Vagina (tissue), 2 donors: Measurements from ENCODE around the gene ACTR3C. TPM values are rescaled to one million over a fixed set of nuclear protein-coding genes. Genes with fewer than 3 reads are reported as not detected.

Experiments used
- DNase-seq, 2 donors: peaks; one replicate each; pipeline ENCODE4 v3.0.0-alpha.2; 2017; ENCODE audit errors: extremely low spot score in 2 of 2
- H3K27ac ChIP-seq: fragments of 200-600 bp; sonication (generic); one replicate; pipeline ENCODE4 v1.5.1; 2019
- H3K27me3 ChIP-seq: fragments of 200-600 bp; sonication (generic); one replicate; pipeline ENCODE4 v1.5.1; 2019
- H3K36me3 ChIP-seq, 2 donors: fragments of 200-600 bp; sonication (generic); one replicate each; pipeline ENCODE4 v1.5.1; 2017 to 2019
- H3K4me1 ChIP-seq: fragments of 200-600 bp; sonication (generic); one replicate; pipeline ENCODE4 v1.5.1; 2019
- H3K4me3 ChIP-seq, 2 donors: fragments of 200-600 bp; sonication (generic); 1 replicate in 1 of 2; 2 replicates in 1 of 2; pipeline ENCODE4 v1.5.1; 2016 to 2019
- H3K9me3 ChIP-seq: fragments of 200-600 bp; sonication (generic); one replicate; pipeline ENCODE4 v1.5.1; 2019
- CTCF ChIP-seq, 3 experiments: fragments of 450-650 bp in 2 of 3; fragments of 200-600 bp in 1 of 3; sonication (generic) in 1 of 3; IDR thresholded peaks; one replicate each; pipeline ENCODE4 v1.5.1; 2017 to 2019; ENCODE audit warnings: antibody characterized with exemption in 3 of 3, mild to moderate bottlenecking in 2 of 3, moderate library complexity in 2 of 3
- POLR2A ChIP-seq, 2 donors: fragments of 450-650 bp; IDR thresholded peaks; one replicate each; pipeline ENCODE4 v1.6.1; 2017; ENCODE audit warnings: antibody characterized with exemption in 2 of 2, mild to moderate bottlenecking in 2 of 2, moderate library complexity in 2 of 2
- POLR2AphosphoS5 ChIP-seq, 2 donors: sonication (generic); formaldehyde crosslinking; IDR thresholded peaks; one replicate each; pipeline ENCODE4 v1.9.0; 2017; ENCODE audit warnings: antibody characterized with exemption in 2 of 2, mild to moderate bottlenecking in 2 of 2, low read depth in 1 of 2; ENCODE audit not compliant: insufficient read depth in 1 of 2
- intact Hi-C: fragments of 100-400 bp; cut with DNase I; formaldehyde crosslinking; loops from one replicate; pipeline ENCODE4 v1.15.1; 2023
- total RNA-seq: library from RNA; depleted of rRNA; stranded (reverse); fragments of >200 nt; gene quantifications from one replicate; pipeline ENCODE4 v1.2.3, GENCODE V29; 2016

ACTR3C gene
- total RNA-seq, 1 donor from 2014 or later: 24.1 TPM

- Histone ChIP-seq H3K27ac (no peak overlapping the region), H3K36me3 (no peaks in the 10 kb centered on the region), H3K4me1 (peaks cover 4% of the 10 kb centered on the region), H3K27me3 (no peaks in the 10 kb centered on the region), H3K9me3 (no peaks in the 10 kb centered on the region), H3K4me3 (no peak overlapping the region)
- no peak for DNase-seq
- TF ChIP-seq POLR2AphosphoS5 (IDR thresholded peaks at IDR 0.05; ENCODE audit: insufficient read depth in 1 of 2, low read depth in 1 of 2): no peak
- no peak for TF ChIP-seq CTCF (IDR thresholded peaks at IDR 0.05)
- no peak for TF ChIP-seq POLR2A (IDR thresholded peaks at IDR 0.05)
- intact Hi-C loops: no loop called here
Measured at GRCh38 chr7:150361807-150362621, 38.7 kb upstream of the ACTR3C start.

GRCh38 chr7:150361402-150361801, 38.1 kb upstream of the ACTR3C start:
- H3K4me3 ChIP-seq: no peak overlapping the region
- intact Hi-C loops: no loop called here
- no peak for DNase-seq
- H3K4me1 ChIP-seq: peaks cover 4% of the 10 kb centered on the region
- TF ChIP-seq CTCF (IDR thresholded peaks at IDR 0.05) (no peak), POLR2AphosphoS5 (IDR thresholded peaks at IDR 0.05; ENCODE audit: insufficient read depth in 1 of 2, low read depth in 1 of 2) (no peak), POLR2A (IDR thresholded peaks at IDR 0.05) (no peak)
- H3K27ac ChIP-seq: no peak overlapping the region
- H3K27me3 ChIP-seq: no peaks in the 10 kb centered on the region
- no peaks in the 10 kb centered on the region for H3K9me3 ChIP-seq
- H3K36me3 ChIP-seq: no peaks in the 10 kb centered on the region

DNA sequence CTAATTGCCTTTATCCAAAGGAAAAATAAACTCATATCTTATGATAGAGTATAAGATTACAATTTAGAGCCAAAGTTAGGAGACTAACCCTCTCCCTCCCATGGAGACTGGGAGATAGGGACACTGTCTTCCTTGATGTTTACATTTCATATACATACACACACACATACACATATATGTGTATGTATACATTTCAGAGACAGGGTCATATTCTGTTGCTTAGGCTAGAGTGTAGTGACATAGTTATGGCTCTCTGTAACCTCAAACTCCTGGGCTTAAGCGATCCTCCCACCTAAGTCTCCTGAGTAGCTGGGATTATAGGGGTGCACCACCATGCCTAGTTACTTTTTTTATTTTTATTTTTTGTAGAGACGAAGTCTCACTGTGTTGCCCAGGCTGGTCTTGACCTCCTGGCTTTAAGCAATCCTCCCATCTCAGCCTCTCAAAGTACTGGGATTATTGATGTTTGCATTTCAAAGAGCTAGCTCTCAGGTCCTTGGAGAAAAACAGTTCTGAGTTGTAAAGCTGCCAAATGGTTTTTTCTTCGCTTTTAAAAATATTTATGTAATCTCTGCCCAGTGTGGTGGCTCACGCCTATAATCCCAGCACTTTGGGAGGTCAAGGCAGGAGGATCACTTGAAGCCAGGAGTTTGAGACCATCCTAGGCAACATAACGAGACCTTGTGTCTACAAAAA, 37.2 kb upstream of the ACTR3C start:
- H3K4me3 ChIP-seq: no peak overlapping the region
- H3K36me3 ChIP-seq: no peaks in the 10 kb centered on the region
- H3K27ac ChIP-seq: no peak overlapping the region
- peaks cover 4% of the 10 kb centered on the region for H3K4me1 ChIP-seq
- H3K27me3 ChIP-seq: no peaks in the 10 kb centered on the region
- DNase-seq: no peak
- no peaks in the 10 kb centered on the region for H3K9me3 ChIP-seq
- TF ChIP-seq POLR2A (IDR thresholded peaks at IDR 0.05): no peak
- TF ChIP-seq CTCF (IDR thresholded peaks at IDR 0.05): no peak
- no peak for TF ChIP-seq POLR2AphosphoS5 (IDR thresholded peaks at IDR 0.05; ENCODE audit: insufficient read depth in 1 of 2, low read depth in 1 of 2)
- intact Hi-C loops: no loop called here

GRCh38 chr7:150359622-150360362, 36.4 kb upstream of the ACTR3C start:
- no peak for TF ChIP-seq CTCF (IDR thresholded peaks at IDR 0.05)
- no peak for TF ChIP-seq POLR2A (IDR thresholded peaks at IDR 0.05)
- no peak for TF ChIP-seq POLR2AphosphoS5 (IDR thresholded peaks at IDR 0.05; ENCODE audit: insufficient read depth in 1 of 2, low read depth in 1 of 2)
- Histone ChIP-seq H3K27ac (no peak overlapping the region), H3K27me3 (no peaks in the 10 kb centered on the region), H3K9me3 (no peaks in the 10 kb centered on the region), H3K4me3 (no peak overlapping the region), H3K36me3 (no peaks in the 10 kb centered on the region), H3K4me1 (peaks cover 4% of the 10 kb centered on the region)
- intact Hi-C loops: no loop called here
- DNase-seq: no peak
